ENCODE data around the gene DLG2.
"Not testable (repeated sequence)": the region's sequence is repeated elsewhere in the genome, so short reads cannot be mapped to it uniquely, and the experiment has no call there.

The DLG2 gene

DNA sequence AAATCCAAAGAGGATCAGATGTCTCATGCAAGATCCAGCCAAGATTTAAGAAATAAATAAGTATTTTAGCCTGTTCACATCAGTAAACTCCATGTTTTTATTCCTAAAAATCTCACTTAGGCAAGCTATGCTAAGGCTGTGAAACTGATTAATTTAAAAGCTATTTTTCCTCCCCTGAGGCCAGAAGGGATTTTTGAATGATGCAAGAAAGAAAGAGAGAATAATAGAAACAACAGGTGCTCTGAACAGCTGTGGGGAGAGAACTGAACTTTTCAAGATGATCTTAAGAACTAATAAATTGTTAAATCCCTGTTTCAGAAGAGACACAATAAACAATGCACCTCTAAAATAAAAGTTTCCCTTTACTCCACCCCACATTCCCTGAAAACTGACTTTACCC, 241.6 kb downstream of the DLG2 start:
- no peak for DNase-seq (ENCODE audit: low read depth)
- H3K4me3 ChIP-seq (ENCODE audit: low read depth, low read length) = no peak overlapping the region
- TF ChIP-seq CTCF (IDR thresholded peaks at IDR 0.05; ENCODE audit: low read depth, low read length, missing control alignments) = no peak

- no peak for TF ChIP-seq CTCF (IDR thresholded peaks at IDR 0.05; ENCODE audit: low read depth, low read length, missing control alignments)
- DNase-seq (ENCODE audit: low read depth) = no peak
- H3K4me3 ChIP-seq (ENCODE audit: low read depth, low read length) = no peak overlapping the region
These were observed 242.0 kb downstream of the DLG2 start for GRCh38 chr11:85385111-85385510.

GRCh38 chr11:85379066-85379465, 248.1 kb downstream of the DLG2 start:
- no peak for TF ChIP-seq CTCF (IDR thresholded peaks at IDR 0.05; ENCODE audit: low read depth, low read length, missing control alignments)
- H3K4me3 ChIP-seq (ENCODE audit: low read depth, low read length) = no peak overlapping the region
- no peak for DNase-seq (ENCODE audit: low read depth)

DNA sequence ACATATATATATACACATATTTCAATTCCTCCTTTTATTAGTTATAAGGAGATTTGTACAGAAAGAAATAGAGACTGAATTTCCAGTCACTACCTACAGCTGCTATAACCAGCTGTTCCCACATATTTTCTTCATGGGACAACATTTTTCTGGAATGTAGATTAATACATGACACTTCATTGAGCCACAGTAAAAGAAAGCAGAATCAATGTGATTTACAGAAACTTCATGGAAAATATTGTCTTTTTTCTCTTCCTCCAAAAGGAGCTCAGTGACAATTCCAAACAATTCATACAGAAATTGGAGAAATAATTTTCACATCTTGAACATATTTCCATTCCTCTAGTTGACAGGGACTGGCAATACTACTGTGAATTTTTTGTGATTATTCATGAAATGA, 249.2 kb downstream of the DLG2 start:
- no peak overlapping the region for H3K4me3 ChIP-seq (ENCODE audit: low read depth, low read length)
- no peak for TF ChIP-seq CTCF (IDR thresholded peaks at IDR 0.05; ENCODE audit: low read depth, low read length, missing control alignments)
- DNase-seq (ENCODE audit: low read depth) = no peak

- no peak for DNase-seq (ENCODE audit: low read depth)
- H3K4me3 ChIP-seq (ENCODE audit: low read depth, low read length) = no peak overlapping the region
- TF ChIP-seq CTCF (IDR thresholded peaks at IDR 0.05; ENCODE audit: low read depth, low read length, missing control alignments) = no peak
These were observed 267.3 kb downstream of the DLG2 start for GRCh38 chr11:85359859-85360258.

DNA sequence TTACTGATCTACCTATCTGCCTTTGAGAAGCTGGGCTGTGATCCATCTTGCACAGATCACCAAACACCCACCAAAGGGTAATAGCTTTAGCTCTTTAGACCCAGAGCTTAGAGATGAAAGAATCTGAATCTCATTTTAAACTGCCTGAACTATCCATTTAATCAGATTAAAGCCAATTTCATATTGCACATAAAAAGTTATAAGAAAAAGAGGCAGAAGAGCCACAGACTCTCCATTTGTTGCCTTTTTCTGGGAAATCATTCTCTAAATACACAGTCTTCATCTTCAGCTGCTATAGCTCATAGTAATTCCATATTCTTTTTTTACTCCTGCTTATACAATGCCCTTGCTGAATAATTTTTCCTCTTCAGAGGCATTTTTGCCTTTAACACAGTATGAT, 271.2 kb downstream of the DLG2 start:
- DNase-seq (ENCODE audit: low read depth) = no peak
- H3K4me3 ChIP-seq (ENCODE audit: low read depth, low read length) = no peak overlapping the region
- no peak for TF ChIP-seq CTCF (IDR thresholded peaks at IDR 0.05; ENCODE audit: low read depth, low read length, missing control alignments)

GRCh38 chr11:85349539-85349938, 277.6 kb downstream of the DLG2 start:
- H3K4me3 ChIP-seq (ENCODE audit: low read depth, low read length); DNase-seq (ENCODE audit: low read depth): not testable (repeated sequence)

GRCh38 chr11:85348945-85349344, 278.2 kb downstream of the DLG2 start:
- no peak overlapping the region for H3K4me3 ChIP-seq (ENCODE audit: low read depth, low read length)
- DNase-seq (ENCODE audit: low read depth) = no peak
- no peak for TF ChIP-seq CTCF (IDR thresholded peaks at IDR 0.05; ENCODE audit: low read depth, low read length, missing control alignments)

Data from GM12864 (cell line).